NT2/D1 (cell line): ENCODE measurements around the gene MEMO1.
"Not testable (repeated sequence)": the region's sequence is repeated elsewhere in the genome, so short reads cannot be mapped to it uniquely, and the experiment has no call there.

Experiments
- DNase-seq: peaks from one replicate; pipeline ENCODE4 v3.0.0-alpha.2; 2011; ENCODE audit warnings: low read depth, low spot score
- H3K27me3 ChIP-seq: 2 replicates; pipeline ENCODE4 v1.6.0; 2011; ENCODE audit warnings: mild to moderate bottlenecking; ENCODE audit not compliant: insufficient read length, insufficient read depth
- H3K36me3 ChIP-seq: 2 replicates; pipeline ENCODE4 v1.6.1; 2011; ENCODE audit warnings: mild to moderate bottlenecking, low read length, mixed read lengths; ENCODE audit not compliant: insufficient read depth, insufficient read length
- H3K4me1 ChIP-seq: 2 replicates; pipeline ENCODE4 v1.5.1; 2011; ENCODE audit not compliant: insufficient read depth, insufficient read length
- H3K4me3 ChIP-seq: 2 replicates; pipeline ENCODE4 v1.5.1; 2011; ENCODE audit warnings: low read depth; ENCODE audit not compliant: insufficient read length
- H3K9ac ChIP-seq: 2 replicates; pipeline ENCODE4 v1.6.0; 2011; ENCODE audit warnings: low read depth; ENCODE audit not compliant: insufficient read length
- H3K9me3 ChIP-seq: 2 replicates; pipeline ENCODE4 v1.5.1; 2011; ENCODE audit warnings: mild to moderate bottlenecking, low read length; ENCODE audit not compliant: insufficient read depth
- SUZ12 ChIP-seq: IDR thresholded peaks from 2 replicates; pipeline ENCODE4 v1.6.1; 2011; ENCODE audit not compliant: insufficient read length, insufficient read depth; ENCODE audit errors: extremely low read depth
- YY1 ChIP-seq: IDR thresholded peaks from 2 replicates; pipeline ENCODE4 v1.6.1; 2011; ENCODE audit not compliant: insufficient read length, insufficient read depth
- ZNF274 ChIP-seq: IDR thresholded peaks from 2 replicates; pipeline ENCODE4 v1.6.1; 2011; ENCODE audit warnings: mild to moderate bottlenecking, low read depth, low read length

MEMO1 gene

DNA sequence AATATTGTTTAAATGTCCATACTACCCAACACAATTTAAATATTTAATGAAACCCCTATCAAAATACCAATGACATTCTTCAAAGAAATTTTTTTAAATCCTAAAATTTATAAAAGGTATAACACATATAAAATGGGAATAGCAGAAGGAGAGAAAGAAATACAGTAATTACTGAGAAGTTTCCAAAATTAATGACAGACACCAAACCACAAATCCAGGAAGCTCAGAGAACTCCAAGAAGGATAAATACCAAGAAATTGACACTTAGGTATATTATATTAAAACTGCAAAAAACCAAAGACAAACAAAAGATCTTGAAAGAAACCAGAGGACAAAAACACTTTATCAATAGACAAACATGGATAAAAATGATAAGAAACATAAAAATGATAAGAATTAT, 101.1 kb downstream of the MEMO1 start:
- Histone ChIP-seq H3K9me3 (no peaks in the 10 kb centered on the region), H3K4me3 (no peak overlapping the region), H3K27me3 (no peaks in the 10 kb centered on the region), H3K4me1 (no peaks in the 10 kb centered on the region), H3K9ac (no peak overlapping the region), H3K36me3 (peaks cover 5% of the 10 kb centered on the region)
- no peak for TF ChIP-seq YY1
- TF ChIP-seq ZNF274 = no peak
- no peak for TF ChIP-seq SUZ12
- DNase-seq = no peak

- not testable (repeated sequence) for H3K4me1 ChIP-seq, H3K4me3 ChIP-seq, H3K9me3 ChIP-seq, H3K27me3 ChIP-seq, H3K9ac ChIP-seq, H3K36me3 ChIP-seq, DNase-seq
Observed at GRCh38 chr2:31907491-31907890, 103.3 kb downstream of the MEMO1 start.

- Histone ChIP-seq H3K9me3 (no peaks in the 10 kb centered on the region), H3K36me3 (no peaks in the 10 kb centered on the region), H3K4me1 (no peaks in the 10 kb centered on the region), H3K4me3 (no peak overlapping the region), H3K9ac (no peak overlapping the region), H3K27me3 (no peaks in the 10 kb centered on the region)
- no peak for TF ChIP-seq ZNF274
- no peak for TF ChIP-seq YY1
- no peak for TF ChIP-seq SUZ12
- DNase-seq = no peak
Observed at GRCh38 chr2:31903109-31903780, 107.6 kb downstream of the MEMO1 start.

GRCh38 chr2:31901900-31902299, 108.9 kb downstream of the MEMO1 start:
- no peak for TF ChIP-seq SUZ12
- TF ChIP-seq YY1 = no peak
- TF ChIP-seq ZNF274 = no peak
- H3K4me1 ChIP-seq = no peaks in the 10 kb centered on the region
- H3K9ac ChIP-seq = no peak overlapping the region
- no peaks in the 10 kb centered on the region for H3K27me3 ChIP-seq
- no peak for DNase-seq
- H3K36me3 ChIP-seq = no peaks in the 10 kb centered on the region
- H3K4me3 ChIP-seq = no peak overlapping the region
- no peaks in the 10 kb centered on the region for H3K9me3 ChIP-seq

GRCh38 chr2:31900156-31900555, 110.7 kb downstream of the MEMO1 start:
- not testable (repeated sequence) for H3K9ac ChIP-seq, H3K9me3 ChIP-seq

DNA sequence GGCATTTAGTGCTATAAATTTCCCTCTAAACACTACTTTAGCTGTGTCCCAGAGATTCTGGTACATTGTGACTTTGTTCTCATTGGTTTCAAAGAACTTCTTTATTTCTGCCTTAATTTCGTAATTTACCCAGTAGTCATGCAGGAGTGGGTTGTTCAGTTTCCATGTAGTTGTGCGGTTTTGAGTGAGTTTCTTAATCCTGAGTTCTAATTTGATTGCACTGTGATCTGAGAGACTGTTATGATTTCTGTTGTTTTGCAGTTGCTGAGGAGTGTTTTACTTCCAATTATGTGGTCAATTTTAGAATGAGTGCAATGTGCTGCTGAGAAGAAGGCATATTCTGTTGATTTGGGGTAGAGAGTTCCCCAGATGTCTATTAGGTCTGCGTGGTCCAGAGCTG, 112.5 kb downstream of the MEMO1 start:
- not testable (repeated sequence) for H3K4me1 ChIP-seq, H3K27me3 ChIP-seq, H3K36me3 ChIP-seq, H3K9ac ChIP-seq, H3K9me3 ChIP-seq, H3K4me3 ChIP-seq, DNase-seq

More at GRCh38 chr2:31900156-31900555, 110.7 kb downstream of the MEMO1 start:
- not testable (repeated sequence) for DNase-seq, H3K4me3 ChIP-seq, H3K27me3 ChIP-seq, H3K36me3 ChIP-seq, H3K4me1 ChIP-seq

- not testable (repeated sequence) for H3K4me1 ChIP-seq
Observed at GRCh38 chr2:31897340-31897739, 113.5 kb downstream of the MEMO1 start.

GRCh38 chr2:31896293-31896692, 114.5 kb downstream of the MEMO1 start:
- Histone ChIP-seq H3K36me3 (no peaks in the 10 kb centered on the region), H3K4me3 (no peak overlapping the region), H3K9ac (no peak overlapping the region), H3K27me3 (no peaks in the 10 kb centered on the region), H3K4me1 (no peaks in the 10 kb centered on the region), H3K9me3 (no peaks in the 10 kb centered on the region)
- TF ChIP-seq YY1 = no peak
- no peak for TF ChIP-seq ZNF274
- TF ChIP-seq SUZ12 = no peak
- no peak for DNase-seq

More at GRCh38 chr2:31897340-31897739, 113.5 kb downstream of the MEMO1 start:
- H3K27me3 ChIP-seq, H3K36me3 ChIP-seq, H3K9ac ChIP-seq, H3K4me3 ChIP-seq, DNase-seq, H3K9me3 ChIP-seq: not testable (repeated sequence)
